Measurements from ENCODE around the gene ELAVL1. TPM values are rescaled to one million over a fixed set of nuclear protein-coding genes. Genes with fewer than 3 reads are reported as not detected.

Gene ELAVL1
- total RNA-seq, 2 experiments from 2014 or later, result 161 to 164 TPM

DNA sequence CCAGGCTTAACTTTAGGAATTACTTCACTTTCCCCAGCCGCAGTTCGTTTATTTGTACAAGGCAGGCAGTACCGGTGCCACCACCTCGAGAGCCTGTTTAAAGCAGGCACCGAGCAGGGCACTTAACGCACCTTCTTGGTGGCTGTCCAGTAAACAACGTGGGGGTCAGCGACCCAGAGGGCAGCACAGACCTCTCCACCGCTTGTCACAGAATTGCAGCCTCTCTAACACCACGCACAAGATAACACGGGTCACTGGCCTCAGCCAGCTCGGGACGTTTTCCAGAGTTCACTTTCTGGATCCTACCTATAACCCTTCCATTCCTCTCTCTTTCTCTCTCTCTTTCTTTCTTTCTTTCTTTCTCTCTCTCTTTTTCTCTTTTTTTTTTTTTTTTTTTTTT lies 16.8 kb upstream of the ELAVL1 start:
- no peak for ATAC-seq
- H3K4me3 Mint-ChIP-seq, result no peak overlapping the region
- H3K27me3 Mint-ChIP-seq, result no peaks in the 10 kb centered on the region
- DNase-seq, result no peak
- no peak overlapping the region for H3K27ac Mint-ChIP-seq
- H3K9me3 Mint-ChIP-seq, result no peaks in the 10 kb centered on the region
- ChIA-PET CTCF (no interaction called here), POLR2A (no interaction called here)
- peaks cover 2% of the 10 kb centered on the region for H3K4me1 Mint-ChIP-seq (ENCODE audit: low read depth)
- intact Hi-C loops (cut with micrococcal nuclease), result no loop called here
- TF ChIP-seq, protein P1, sequence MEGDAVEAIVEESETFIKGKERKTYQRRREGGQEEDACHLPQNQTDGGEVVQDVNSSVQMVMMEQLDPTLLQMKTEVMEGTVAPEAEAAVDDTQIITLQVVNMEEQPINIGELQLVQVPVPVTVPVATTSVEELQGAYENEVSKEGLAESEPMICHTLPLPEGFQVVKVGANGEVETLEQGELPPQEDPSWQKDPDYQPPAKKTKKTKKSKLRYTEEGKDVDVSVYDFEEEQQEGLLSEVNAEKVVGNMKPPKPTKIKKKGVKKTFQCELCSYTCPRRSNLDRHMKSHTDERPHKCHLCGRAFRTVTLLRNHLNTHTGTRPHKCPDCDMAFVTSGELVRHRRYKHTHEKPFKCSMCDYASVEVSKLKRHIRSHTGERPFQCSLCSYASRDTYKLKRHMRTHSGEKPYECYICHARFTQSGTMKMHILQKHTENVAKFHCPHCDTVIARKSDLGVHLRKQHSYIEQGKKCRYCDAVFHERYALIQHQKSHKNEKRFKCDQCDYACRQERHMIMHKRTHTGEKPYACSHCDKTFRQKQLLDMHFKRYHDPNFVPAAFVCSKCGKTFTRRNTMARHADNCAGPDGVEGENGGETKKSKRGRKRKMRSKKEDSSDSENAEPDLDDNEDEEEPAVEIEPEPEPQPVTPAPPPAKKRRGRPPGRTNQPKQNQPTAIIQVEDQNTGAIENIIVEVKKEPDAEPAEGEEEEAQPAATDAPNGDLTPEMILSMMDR (IDR thresholded peaks at IDR 0.05), result no peak
- no peaks in the 10 kb centered on the region for H3K36me3 Mint-ChIP-seq (ENCODE audit: low read depth)

DNA sequence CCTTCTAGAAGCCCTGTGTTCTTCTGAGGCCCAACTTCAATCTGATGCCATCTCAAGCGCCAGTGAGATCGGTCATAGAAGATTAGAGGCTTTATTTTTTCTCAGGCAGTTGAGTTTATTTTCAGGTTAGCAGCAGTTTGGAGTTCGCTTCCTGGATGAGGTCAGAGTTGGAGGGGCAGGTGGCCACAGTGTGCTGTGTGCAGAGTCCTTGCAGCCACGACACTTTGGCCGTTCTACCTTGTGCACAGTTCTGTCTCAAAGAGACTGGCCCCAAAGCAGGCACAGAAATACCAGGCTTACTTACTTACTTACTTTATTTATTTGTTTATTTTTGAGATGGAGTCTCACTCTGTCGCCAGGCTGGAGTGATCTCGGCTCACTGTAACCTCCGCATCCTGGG lies 15.9 kb upstream of the ELAVL1 start:
- DNase-seq (no peak), ATAC-seq (no peak)
- ChIA-PET CTCF (no interaction called here), POLR2A (no interaction called here)
- H3K4me3 Mint-ChIP-seq, result no peak overlapping the region
- no peaks in the 10 kb centered on the region for H3K9me3 Mint-ChIP-seq
- intact Hi-C loops (cut with micrococcal nuclease), result no loop called here
- H3K36me3 Mint-ChIP-seq (ENCODE audit: low read depth), result no peaks in the 10 kb centered on the region
- TF ChIP-seq, protein P1 (IDR thresholded peaks at IDR 0.05), result no peak
- peaks cover 2% of the 10 kb centered on the region for H3K4me1 Mint-ChIP-seq (ENCODE audit: low read depth)
- H3K27ac Mint-ChIP-seq, result no peak overlapping the region
- no peaks in the 10 kb centered on the region for H3K27me3 Mint-ChIP-seq

DNA sequence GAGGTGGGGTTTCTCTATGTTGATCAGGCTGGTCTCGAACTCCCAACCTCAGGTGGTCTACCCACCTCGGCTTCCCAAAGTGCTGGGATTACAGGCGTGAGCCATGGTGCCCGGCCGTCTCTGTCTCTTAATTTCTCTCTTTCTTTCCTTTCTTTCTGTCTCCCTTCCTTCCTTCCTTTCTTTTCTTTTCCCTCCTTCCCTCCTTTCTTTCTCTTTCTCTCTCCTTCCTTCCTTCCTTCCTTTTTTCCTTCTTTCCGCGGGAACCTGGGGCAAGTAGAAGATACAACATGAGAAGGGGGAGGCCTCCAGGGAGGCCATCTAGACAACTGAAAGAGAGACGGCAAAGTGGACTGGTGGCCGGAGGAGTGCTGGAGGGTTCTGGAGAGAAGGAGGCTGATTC lies 15.2 kb upstream of the ELAVL1 start:
- CTCF ChIA-PET, result no interaction called here
- intact Hi-C loops (cut with micrococcal nuclease), result no loop called here
- POLR2A ChIA-PET, result no interaction called here
- Mint-ChIP-seq H3K27ac (no peak overlapping the region), H3K4me1 (ENCODE audit: low read depth) (peaks cover 2% of the 10 kb centered on the region), H3K4me3 (no peak overlapping the region), H3K9me3 (no peaks in the 10 kb centered on the region), H3K36me3 (ENCODE audit: low read depth) (no peaks in the 10 kb centered on the region), H3K27me3 (no peaks in the 10 kb centered on the region)
- no peak for ATAC-seq
- TF ChIP-seq, protein P1 (IDR thresholded peaks at IDR 0.05), result no peak
- DNase-seq, result no peak

GRCh38 chr19:8017808-8018207 lies 12.4 kb upstream of the ELAVL1 start:
- Mint-ChIP-seq H3K9me3 (no peaks in the 10 kb centered on the region), H3K36me3 (ENCODE audit: low read depth) (peaks cover 1% of the 10 kb centered on the region), H3K4me3 (no peak overlapping the region), H3K4me1 (ENCODE audit: low read depth) (peaks cover 2% of the 10 kb centered on the region), H3K27me3 (no peaks in the 10 kb centered on the region), H3K27ac (no peak overlapping the region)
- DNase-seq (peak; percentile 64), ATAC-seq (peak; percentile 95)
- ChIA-PET CTCF (interaction anchor here (0.7 to 1.6 kb wide), 2 partner anchors 11 to 51 kb away, joined by 3 to 4 read pairs; no protein-coding TSS in a partner anchor), POLR2A (interaction anchor here (0.8 kb wide), 1 partner anchor 14 kb away, joined by 3 read pairs; no protein-coding TSS in a partner anchor)
- intact Hi-C loops (cut with micrococcal nuclease), result no loop called here
- TF ChIP-seq, protein P1 (IDR thresholded peaks at IDR 0.05), result peak; percentile 16

DNA sequence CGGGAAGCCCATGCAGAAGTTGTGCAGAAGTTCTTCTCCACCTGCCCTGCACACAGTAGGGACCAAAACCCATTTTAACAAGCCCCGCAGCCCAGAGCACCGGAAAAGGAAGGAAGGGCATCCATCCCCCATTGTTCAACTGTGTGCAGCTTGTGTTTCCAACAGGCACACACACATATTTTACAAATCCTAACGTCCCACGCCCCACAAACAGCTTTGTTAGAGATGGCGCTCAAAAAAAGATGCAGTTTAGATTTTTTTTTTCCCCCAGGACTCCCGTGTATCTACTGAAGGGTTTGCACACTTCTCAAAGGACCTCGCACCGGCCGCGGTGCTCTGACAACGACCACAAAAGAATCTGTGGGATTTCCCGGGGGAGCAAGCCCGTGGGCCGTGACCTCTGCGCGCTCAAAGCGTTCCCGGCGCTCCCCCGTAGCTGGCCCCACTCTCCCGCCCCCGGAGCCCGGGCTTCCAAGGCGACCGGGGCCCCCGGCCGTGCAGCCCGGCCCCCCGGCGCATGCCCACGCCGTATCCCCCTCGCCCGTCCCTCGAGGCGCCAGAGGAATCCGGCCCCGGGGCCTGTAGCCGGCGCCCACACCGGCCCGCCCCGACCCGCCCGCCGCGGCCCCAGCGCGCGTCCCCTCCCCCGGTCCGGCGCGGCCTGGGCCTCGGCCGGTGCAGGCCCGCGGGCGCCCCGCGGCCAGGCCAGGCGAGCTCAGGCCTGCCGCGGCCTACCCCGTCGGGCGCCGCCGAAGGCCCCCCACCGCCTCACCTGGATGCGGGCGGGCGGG lies 523 bp downstream of the ELAVL1 start:
- Mint-ChIP-seq H3K36me3 (ENCODE audit: low read depth) (peaks cover 18% of the 10 kb centered on the region), H3K4me1 (ENCODE audit: low read depth) (peaks cover 34% of the 10 kb centered on the region), H3K4me3 (peak overlapping the region; percentile 90), H3K27me3 (no peaks in the 10 kb centered on the region), H3K9me3 (no peaks in the 10 kb centered on the region), H3K27ac (peak overlapping the region; percentile 89)
- DNase-seq, result peak; percentile 36
- TF ChIP-seq, protein P1 (IDR thresholded peaks at IDR 0.05), result no peak
- ChIA-PET CTCF (interaction anchor here (0.8 to 3.8 kb wide), 4 partner anchors 19 to 178 kb away, joined by 3 to 21 read pairs (median 8); partner anchors contain the start of gene TIMM44), POLR2A (interaction anchor here (1.0 to 2.5 kb wide), 4 partner anchors 10 to 206 kb away, joined by 3 to 11 read pairs (median 6); partner anchors contain the start of gene TIMM44)
- intact Hi-C loops (cut with micrococcal nuclease), result loop anchor here (10.0 kb wide), 1 partner anchor 60 kb away; the partner anchor contains the start of gene TIMM44
- peak; percentile 14 for ATAC-seq
